GM18499 (cell line): ENCODE results near the gene RPS6KA5.
"Not testable (repeated sequence)": the region's sequence is repeated elsewhere in the genome, so short reads cannot be mapped to it uniquely, and the experiment has no call there.

Experiments used
- ATAC-seq: cut with Tn5 transposase; IDR thresholded peaks from one replicate; pipeline ENCODE4 v1.9.1; 2021; ENCODE audit warnings: moderate number of reproducible peaks; ENCODE audit not compliant: insufficient read depth, unreplicated experiment

RPS6KA5 gene

GRCh38 chr14:91068642-91069041, 8.2 kb upstream of the RPS6KA5 start:
- no peak for ATAC-seq

GRCh38 chr14:91067186-91067585, 6.7 kb upstream of the RPS6KA5 start:
- ATAC-seq, result no peak

- no peak for ATAC-seq
These were observed 4.8 kb upstream of the RPS6KA5 start for GRCh38 chr14:91065266-91065665.

- no peak for ATAC-seq
These were observed 2.7 kb upstream of the RPS6KA5 start for GRCh38 chr14:91063119-91063518.

- no peak for ATAC-seq
These were observed 2.2 kb upstream of the RPS6KA5 start for GRCh38 chr14:91062600-91062999.

GRCh38 chr14:91061056-91061887, 831 bp upstream of the RPS6KA5 start:
- no peak for ATAC-seq

GRCh38 chr14:91059576-91060350, 678 bp downstream of the RPS6KA5 start:
- ATAC-seq, result no peak

GRCh38 chr14:91058042-91058581, 2.3 kb downstream of the RPS6KA5 start:
- ATAC-seq, result no peak

GRCh38 chr14:91056361-91056760, 4.1 kb downstream of the RPS6KA5 start:
- ATAC-seq, result no peak

- ATAC-seq, result no peak
These were observed 5.4 kb downstream of the RPS6KA5 start for GRCh38 chr14:91055016-91055415.

- no peak for ATAC-seq
These were observed 11.8 kb downstream of the RPS6KA5 start for GRCh38 chr14:91048676-91049075.

- no peak for ATAC-seq
These were observed 12.2 kb downstream of the RPS6KA5 start for GRCh38 chr14:91048265-91048664.

- no peak for ATAC-seq
These were observed 13.2 kb downstream of the RPS6KA5 start for GRCh38 chr14:91047174-91047753.

- ATAC-seq, result no peak
These were observed 13.9 kb downstream of the RPS6KA5 start for GRCh38 chr14:91046488-91047072.

GRCh38 chr14:91041450-91041849, 19.0 kb downstream of the RPS6KA5 start:
- ATAC-seq, result no peak

- no peak for ATAC-seq
These were observed 19.9 kb downstream of the RPS6KA5 start for GRCh38 chr14:91040545-91040944.

GRCh38 chr14:91038439-91038838, 22.0 kb downstream of the RPS6KA5 start:
- ATAC-seq, result no peak

GRCh38 chr14:91036741-91037469, 23.5 kb downstream of the RPS6KA5 start:
- no peak for ATAC-seq

- no peak for ATAC-seq
These were observed 24.6 kb downstream of the RPS6KA5 start for GRCh38 chr14:91035855-91036254.

- ATAC-seq, result not testable (repeated sequence)
These were observed 26.1 kb downstream of the RPS6KA5 start for GRCh38 chr14:91034379-91034778.
